Body of pancreas (tissue), 4 donors: Measurements from ENCODE around the gene EPHA4. TPM values are rescaled to one million over a fixed set of nuclear protein-coding genes. Genes with fewer than 3 reads are reported as not detected.

Experiments used
- ATAC-seq: fragments of 150-250 bp; one replicate; pipeline ENCODE4 v1.9.1; 2016
- DNase-seq, 4 donors: peaks; one replicate each; pipeline ENCODE4 v3.0.0-alpha.2; 2019
- H3K27ac ChIP-seq, 4 donors: fragments of 200-600 bp; sonication (generic); 1 replicate in 3 of 4; 2 replicates in 1 of 4; pipeline versions ENCODE4 v1.5.1 to v1.6.1; 2016 to 2019; ENCODE audit warnings: mild to moderate bottlenecking in 1 of 4, mixed read lengths in 1 of 4, moderate library complexity in 1 of 4
- H3K27me3 ChIP-seq, 2 donors: fragments of 200-600 bp; sonication (generic); one replicate each; pipeline ENCODE4 v1.6.0; 2016; ENCODE audit warnings: mild to moderate bottlenecking in 1 of 2
- H3K36me3 ChIP-seq, 2 donors: fragments of 200-600 bp; sonication (generic); replicated peaks in 1 of 2; 2 replicates each; pipeline ENCODE4 v1.5.1; 2016; ENCODE audit warnings: low read depth in 2 of 2; ENCODE audit not compliant: insufficient read depth in 1 of 2
- H3K4me1 ChIP-seq: fragments of 200-600 bp; sonication (generic); one replicate; pipeline ENCODE4 v1.6.0; 2016
- H3K4me3 ChIP-seq, 2 donors: fragments of 200-600 bp; sonication (generic); 1 replicate in 1 of 2; 2 replicates in 1 of 2; pipeline ENCODE4 v1.5.1; 2016 to 2019
- H3K9me3 ChIP-seq, 3 donors: fragments of 200-600 bp; sonication (generic); 1 replicate in 2 of 3; 2 replicates in 1 of 3; pipeline ENCODE4 v1.5.1; 2016
- POLR2A ChIP-seq, 3 donors: fragments of 450-650 bp; IDR thresholded peaks; one replicate each; pipeline ENCODE4 v1.6.1; 2016; ENCODE audit warnings: antibody characterized with exemption in 3 of 3, mild to moderate bottlenecking in 2 of 3
- WGBS, 2 donors: methylation state at CpG; one replicate each; pipeline ENCODE4 v1.1.5; 2017; 5-methylcytosine and 5-hydroxymethylcytosine counted together
- intact Hi-C: fragments of 100-400 bp; cut with DNase I; formaldehyde crosslinking; loops from one replicate; pipeline ENCODE4 v1.15.1; 2023
- total RNA-seq, 2 donors: library from RNA; depleted of rRNA; stranded (reverse); fragments of >200 nt; gene quantifications; one replicate each; pipeline ENCODE4 v1.1.0, GENCODE V29; 2016
- TF ChIP-seq, protein P1 (sequence below), 7 experiments: fragments of 450-650 bp in 4 of 7; fragments of 200-600 bp in 3 of 7; sonication (generic) in 3 of 7; IDR thresholded peaks; one replicate each; pipeline ENCODE4 v1.5.1; 2016 to 2019; ENCODE audit warnings: antibody characterized with exemption in 7 of 7

EPHA4 gene
- total RNA-seq, 2 donors from 2014 or later: 4.0 to 5.2 TPM

GRCh38 chr2:221529943-221530652 is 42.0 kb downstream of the EPHA4 start:
- no peak for DNase-seq
- ATAC-seq: no peak

DNA sequence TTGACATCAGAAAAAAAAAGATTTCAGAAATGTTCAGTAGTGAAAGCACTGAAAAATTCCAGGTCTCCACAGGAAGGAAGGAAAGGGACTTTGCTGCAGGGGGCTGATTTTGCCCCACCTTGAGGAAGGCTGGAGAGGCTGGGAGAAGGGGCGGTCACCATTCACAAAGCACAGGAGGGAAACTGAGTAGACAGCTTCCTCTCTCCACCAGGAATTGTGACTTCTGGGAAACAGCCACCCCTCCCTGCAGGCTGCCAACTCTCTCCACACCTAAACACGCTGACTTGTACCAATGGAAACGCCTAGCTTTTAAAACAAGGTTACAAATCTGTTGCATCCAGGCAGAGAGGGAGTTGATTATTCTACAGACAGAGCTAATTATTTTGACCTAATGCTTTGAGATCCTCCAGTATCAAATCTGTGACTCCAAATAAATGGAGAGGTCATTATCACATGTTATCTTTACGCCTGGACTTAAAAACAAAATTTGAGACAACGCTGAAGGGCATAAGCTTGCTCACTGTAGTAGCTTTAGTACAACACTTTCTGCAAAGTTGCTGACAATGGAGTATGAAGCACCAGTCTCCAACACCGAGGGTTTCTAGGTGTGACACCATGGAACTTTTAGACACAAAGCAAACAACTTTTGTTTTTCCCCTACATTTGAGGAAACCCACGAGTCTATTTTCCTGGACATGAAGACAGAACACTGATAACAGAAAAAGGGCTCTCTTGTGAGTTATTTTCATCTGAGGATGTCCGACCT is 42.7 kb downstream of the EPHA4 start:
- no peaks in the 10 kb centered on the region for H3K9me3 ChIP-seq
- H3K4me1 ChIP-seq: peaks cover 15% of the 10 kb centered on the region
- H3K36me3 ChIP-seq: no peaks in the 10 kb centered on the region
- no peak overlapping the region for H3K27ac ChIP-seq
- DNase-seq: no peak
- intact Hi-C loops: no loop called here
- no peak for ATAC-seq
- 55 to 61% methylated on average over 8 of the region's 8 CpGs for WGBS, 2 donors
- TF ChIP-seq, protein P1, sequence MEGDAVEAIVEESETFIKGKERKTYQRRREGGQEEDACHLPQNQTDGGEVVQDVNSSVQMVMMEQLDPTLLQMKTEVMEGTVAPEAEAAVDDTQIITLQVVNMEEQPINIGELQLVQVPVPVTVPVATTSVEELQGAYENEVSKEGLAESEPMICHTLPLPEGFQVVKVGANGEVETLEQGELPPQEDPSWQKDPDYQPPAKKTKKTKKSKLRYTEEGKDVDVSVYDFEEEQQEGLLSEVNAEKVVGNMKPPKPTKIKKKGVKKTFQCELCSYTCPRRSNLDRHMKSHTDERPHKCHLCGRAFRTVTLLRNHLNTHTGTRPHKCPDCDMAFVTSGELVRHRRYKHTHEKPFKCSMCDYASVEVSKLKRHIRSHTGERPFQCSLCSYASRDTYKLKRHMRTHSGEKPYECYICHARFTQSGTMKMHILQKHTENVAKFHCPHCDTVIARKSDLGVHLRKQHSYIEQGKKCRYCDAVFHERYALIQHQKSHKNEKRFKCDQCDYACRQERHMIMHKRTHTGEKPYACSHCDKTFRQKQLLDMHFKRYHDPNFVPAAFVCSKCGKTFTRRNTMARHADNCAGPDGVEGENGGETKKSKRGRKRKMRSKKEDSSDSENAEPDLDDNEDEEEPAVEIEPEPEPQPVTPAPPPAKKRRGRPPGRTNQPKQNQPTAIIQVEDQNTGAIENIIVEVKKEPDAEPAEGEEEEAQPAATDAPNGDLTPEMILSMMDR (IDR thresholded peaks at IDR 0.05): no peak
- no peak for TF ChIP-seq POLR2A (IDR thresholded peaks at IDR 0.05)
- no peak overlapping the region for H3K4me3 ChIP-seq
- no peaks in the 10 kb centered on the region for H3K27me3 ChIP-seq

More at GRCh38 chr2:221529943-221530652, 42.0 kb downstream of the EPHA4 start:
- no peaks in the 10 kb centered on the region for H3K36me3 ChIP-seq
- TF ChIP-seq, protein P1 (IDR thresholded peaks at IDR 0.05): no peak
- H3K4me3 ChIP-seq: no peak overlapping the region
- no peaks in the 10 kb centered on the region for H3K27me3 ChIP-seq
- H3K9me3 ChIP-seq: no peaks in the 10 kb centered on the region
- no peak overlapping the region for H3K27ac ChIP-seq
- intact Hi-C loops: no loop called here
- H3K4me1 ChIP-seq: peaks cover 15% of the 10 kb centered on the region
- WGBS, 2 donors: 54 to 61% methylated on average over 10 of the region's 10 CpGs

DNA sequence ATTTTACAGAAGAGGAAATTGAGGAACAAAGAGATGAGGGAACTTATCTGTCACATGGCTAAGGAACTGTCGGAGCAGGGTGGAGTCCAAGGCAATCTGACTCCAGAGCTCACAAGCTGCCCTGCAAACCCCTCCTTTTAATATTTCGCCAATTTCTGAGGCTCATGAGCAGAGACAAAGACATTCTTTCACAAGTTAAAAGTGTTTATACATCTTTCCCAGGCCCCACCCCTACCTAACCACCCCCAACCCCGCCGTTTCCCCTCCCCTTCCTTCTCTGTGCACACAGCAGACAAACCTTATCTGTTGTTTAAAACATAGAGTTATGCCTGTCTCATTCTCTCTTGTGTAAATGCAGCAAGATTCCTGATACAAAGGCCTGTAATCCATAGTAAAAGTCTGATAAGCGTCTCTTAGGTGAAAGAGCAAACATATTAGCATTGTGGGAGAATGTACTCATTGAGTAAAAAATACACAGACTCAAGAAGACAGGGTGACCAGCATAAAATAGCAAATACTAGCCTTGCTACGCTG is 44.3 kb downstream of the EPHA4 start:
- ATAC-seq (no peak), DNase-seq (no peak)
- H3K27me3 ChIP-seq: no peaks in the 10 kb centered on the region
- no peaks in the 10 kb centered on the region for H3K36me3 ChIP-seq
- no peaks in the 10 kb centered on the region for H3K9me3 ChIP-seq
- TF ChIP-seq, protein P1 (IDR thresholded peaks at IDR 0.05): no peak
- TF ChIP-seq POLR2A (IDR thresholded peaks at IDR 0.05): no peak
- WGBS, 2 donors: 16 to 19% methylated on average over 6 of the region's 6 CpGs
- intact Hi-C loops: no loop called here
- H3K4me1 ChIP-seq: peaks cover 15% of the 10 kb centered on the region
- no peak overlapping the region for H3K4me3 ChIP-seq
- peak overlapping the region in 1 of 4 donors; percentile 42 for H3K27ac ChIP-seq

DNA sequence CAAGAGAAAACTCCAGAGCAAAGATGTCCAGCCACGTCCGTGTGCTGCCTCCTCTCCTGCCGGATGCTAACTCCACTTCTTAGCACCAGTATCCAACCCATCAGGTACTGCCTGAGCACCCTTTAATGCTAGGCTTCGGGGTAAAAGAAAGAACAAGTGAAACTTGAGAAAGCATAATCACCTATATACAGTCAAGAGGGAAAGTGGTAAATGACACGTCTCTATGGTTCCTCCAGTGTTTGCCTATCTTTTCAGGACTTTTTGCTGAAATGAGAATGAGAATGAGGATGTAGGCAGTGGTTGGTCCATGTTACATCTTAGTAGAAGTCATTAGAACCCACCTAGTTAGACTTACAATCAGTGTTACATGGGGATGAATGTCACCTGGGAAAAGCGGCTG is 47.9 kb downstream of the EPHA4 start:
- Histone ChIP-seq H3K4me1 (peaks cover 7% of the 10 kb centered on the region), H3K9me3 (no peaks in the 10 kb centered on the region), H3K4me3 (no peak overlapping the region), H3K36me3 (no peaks in the 10 kb centered on the region), H3K27ac (no peak overlapping the region), H3K27me3 (no peaks in the 10 kb centered on the region)
- TF ChIP-seq, protein P1 (IDR thresholded peaks at IDR 0.05): no peak
- no peak for TF ChIP-seq POLR2A (IDR thresholded peaks at IDR 0.05)
- DNase-seq: no peak
- ATAC-seq: no peak
- intact Hi-C loops: no loop called here
- 73 to 89% methylated on average over 6 of the region's 6 CpGs for WGBS, 2 donors
